ENCODE results near the gene PFKFB4.
A peak's percentile ranks its signal among the peaks of the same experiment; 100 is the strongest.

PFKFB4 gene

GRCh38 chr3:48567500-48567899, 10.9 kb upstream of the PFKFB4 start:
- TF ChIP-seq CTCF (IDR thresholded peaks at IDR 0.05; ENCODE audit: low read depth, low read length), result no peak
- no peak overlapping the region for H3K4me3 ChIP-seq (replicated peaks in 1 of 2; ENCODE audit: low read depth in 2 of 2, low read length in 2 of 2)
- no peak for DNase-seq (ENCODE audit: low read depth in 2 of 2)

- no peak for TF ChIP-seq CTCF (IDR thresholded peaks at IDR 0.05; ENCODE audit: low read depth, low read length)
- DNase-seq (ENCODE audit: low read depth in 2 of 2), result peak in 1 of 2 donors; percentile 23
- H3K4me3 ChIP-seq (replicated peaks in 1 of 2; ENCODE audit: low read depth in 2 of 2, low read length in 2 of 2), result no peak overlapping the region
Observed at GRCh38 chr3:48567090-48567489, 10.5 kb upstream of the PFKFB4 start.

GRCh38 chr3:48566401-48566760, 9.8 kb upstream of the PFKFB4 start:
- no peak for DNase-seq (ENCODE audit: low read depth in 2 of 2)
- TF ChIP-seq CTCF (IDR thresholded peaks at IDR 0.05; ENCODE audit: low read depth, low read length), result no peak
- H3K4me3 ChIP-seq (replicated peaks in 1 of 2; ENCODE audit: low read depth in 2 of 2, low read length in 2 of 2), result no peak overlapping the region

- no peak for TF ChIP-seq CTCF (IDR thresholded peaks at IDR 0.05; ENCODE audit: low read depth, low read length)
- no peak overlapping the region for H3K4me3 ChIP-seq (replicated peaks in 1 of 2; ENCODE audit: low read depth in 2 of 2, low read length in 2 of 2)
- peak; percentile 62 to 82 for DNase-seq (ENCODE audit: low read depth in 2 of 2)
Observed at GRCh38 chr3:48565591-48566400, 9.2 kb upstream of the PFKFB4 start.

GRCh38 chr3:48565186-48565585, 8.6 kb upstream of the PFKFB4 start:
- H3K4me3 ChIP-seq (replicated peaks in 1 of 2; ENCODE audit: low read depth in 2 of 2, low read length in 2 of 2), result no peak overlapping the region
- DNase-seq (ENCODE audit: low read depth in 2 of 2), result no peak
- TF ChIP-seq CTCF (IDR thresholded peaks at IDR 0.05; ENCODE audit: low read depth, low read length), result no peak

- no peak for DNase-seq (ENCODE audit: low read depth in 2 of 2)
- no peak for TF ChIP-seq CTCF (IDR thresholded peaks at IDR 0.05; ENCODE audit: low read depth, low read length)
- no peak overlapping the region for H3K4me3 ChIP-seq (replicated peaks in 1 of 2; ENCODE audit: low read depth in 2 of 2, low read length in 2 of 2)
Observed at GRCh38 chr3:48564667-48565066, 8.1 kb upstream of the PFKFB4 start.

- no peak for TF ChIP-seq CTCF (IDR thresholded peaks at IDR 0.05; ENCODE audit: low read depth, low read length)
- no peak overlapping the region for H3K4me3 ChIP-seq (replicated peaks in 1 of 2; ENCODE audit: low read depth in 2 of 2, low read length in 2 of 2)
- peak; percentile 67 to 80 for DNase-seq (ENCODE audit: low read depth in 2 of 2)
Observed at GRCh38 chr3:48564022-48564421, 7.4 kb upstream of the PFKFB4 start.
